A673 (cell line): ENCODE measurements around the gene MESP1.

Source experiments
- CTCF ChIP-seq: fragments of 300-800, 200-600 bp; sonication (generic); conservative IDR thresholded peaks from 2 replicates; pipeline ENCODE4 v1.5.1; 2017; ENCODE audit warnings: low read depth, mild to moderate bottlenecking, antibody characterized with exemption, low read length, moderate library complexity, mixed read lengths
- EZH2 ChIP-seq: fragments of 200-600 bp; sonication (generic); IDR thresholded peaks from 2 replicates; pipeline ENCODE4 v1.6.1; 2017; ENCODE audit warnings: borderline replicate concordance, low read depth, mild to moderate bottlenecking, mixed read lengths, antibody characterized with exemption, low read length; ENCODE audit not compliant: poor library complexity, severe bottlenecking

GRCh38 chr15:89707577-89707976, 43.5 kb downstream of the MESP1 start:
- TF ChIP-seq CTCF (no peak), EZH2 (no peak)
